Lung (tissue), 12 donors: ENCODE measurements around the gene SLC22A12. TPM values are rescaled to one million over a fixed set of nuclear protein-coding genes. Genes with fewer than 3 reads are reported as not detected.

Source experiments
- ATAC-seq: fragments of 200-7000 bp; cut with Tn5 transposase; one replicate; pipeline ENCODE4 v1.9.1; 2020; ENCODE audit warnings: moderate number of reproducible peaks; ENCODE audit not compliant: insufficient read depth, low FRiP score
- DNase-seq, 3 donors: peaks; one replicate each; pipeline ENCODE4 v3.0.0-alpha.2; 2013 to 2017
- H3K27ac ChIP-seq, 2 donors: one replicate each; pipeline ENCODE4 v1.5.1; 2013; ENCODE audit warnings: mild to moderate bottlenecking in 2 of 2, moderate library complexity in 2 of 2, control low read depth in 1 of 2, inconsistent platforms in 1 of 2, low read depth in 1 of 2, low read length in 1 of 2
- H3K27me3 ChIP-seq, 3 donors: one replicate each; pipeline ENCODE4 v1.5.1; 2013; ENCODE audit warnings: low read length in 2 of 3; ENCODE audit not compliant: control insufficient read depth in 3 of 3, insufficient read depth in 3 of 3
- H3K36me3 ChIP-seq, 4 donors: one replicate each; pipeline ENCODE4 v1.5.1; 2013; ENCODE audit warnings: low read length in 4 of 4, mild to moderate bottlenecking in 1 of 4, moderate library complexity in 1 of 4; ENCODE audit not compliant: control insufficient read depth in 4 of 4, insufficient read depth in 4 of 4
- H3K4me1 ChIP-seq, 5 donors: one replicate each; pipeline ENCODE4 v1.5.1; 2013; ENCODE audit warnings: low read length in 5 of 5, mild to moderate bottlenecking in 2 of 5, moderate library complexity in 1 of 5; ENCODE audit not compliant: control insufficient read depth in 5 of 5, insufficient read depth in 5 of 5
- H3K4me3 ChIP-seq: one replicate; pipeline ENCODE4 v1.5.1; 2013; ENCODE audit warnings: mild to moderate bottlenecking, control low read depth, moderate library complexity
- H3K9ac ChIP-seq, 2 donors: one replicate each; pipeline ENCODE4 v1.5.1; 2013; ENCODE audit warnings: low read length in 2 of 2, control low read depth in 1 of 2; ENCODE audit not compliant: insufficient read depth in 1 of 2
- H3K9me3 ChIP-seq, 4 donors: one replicate each; pipeline ENCODE4 v1.5.1; 2013; ENCODE audit warnings: low read length in 3 of 4, mild to moderate bottlenecking in 1 of 4, moderate library complexity in 1 of 4; ENCODE audit not compliant: control insufficient read depth in 4 of 4, insufficient read depth in 3 of 4
- CTCF ChIP-seq: IDR thresholded peaks from 2 replicates; pipeline ENCODE4 v1.5.1; 2012; ENCODE audit warnings: mild to moderate bottlenecking; ENCODE audit errors: control extremely low read depth, extremely low read depth
- WGBS, 2 donors: extraction: QIAGEN DNeasy Blood & Tissue Kit; methylation state at CpG; one replicate each; pipeline ENCODE4 v1.1.7; 2013; 5-methylcytosine and 5-hydroxymethylcytosine counted together
- polyA plus RNA-seq, 2 donors: library from polyadenylated mRNA; stranded (reverse); fragments of 200-250 nt; gene quantifications; one replicate each; pipeline ENCODE4 v1.2.1, GENCODE V29; 2013
- total RNA-seq, 2 donors: library from RNA; depleted of rRNA in 1 of 2; stranded (reverse); fragments of >200 nt in 1 of 2; gene quantifications; one replicate each; pipeline ENCODE4 v1.2.1, GENCODE V29; 2014 to 2021
- donor health status: control.
- donor health status: control.
- donor health status: Bipolar disorder and iron deficiency.
- donor health status: healthy.
- donor health status: DM: yes; HTN: yes; CAD: no.

Gene SLC22A12
- total and polyA plus RNA-seq, 4 donors = not detected

- no peak for DNase-seq
- no peak overlapping the region for H3K9ac ChIP-seq
- peaks cover 0 to 38% (median 26%) of the 10 kb centered on the region in 5 donors for H3K4me1 ChIP-seq
- no peaks in the 10 kb centered on the region for H3K27me3 ChIP-seq
- H3K27ac ChIP-seq = no peak overlapping the region
- no peak overlapping the region for H3K4me3 ChIP-seq
- H3K36me3 ChIP-seq = peaks cover 0 to 11% (median 0%) of the 10 kb centered on the region in 4 donors
- 78 to 88% methylated on average over 3 of the region's 3 CpGs for WGBS, 2 donors
- no peaks in the 10 kb centered on the region for H3K9me3 ChIP-seq
- no peak for ATAC-seq
- TF ChIP-seq CTCF = no peak
Measured at GRCh38 chr11:64616817-64617216, 25.8 kb downstream of the SLC22A12 start.

- peak overlapping the region in 1 of 2 donors; percentile 18 for H3K27ac ChIP-seq
- peak overlapping the region in 1 of 2 donors; percentile 53 for H3K9ac ChIP-seq
- TF ChIP-seq CTCF = no peak
- H3K36me3 ChIP-seq = peaks cover 0 to 17% (median 2%) of the 10 kb centered on the region in 4 donors
- no peaks in the 10 kb centered on the region for H3K27me3 ChIP-seq
- DNase-seq = peak; percentile 21 to 56 (median 27)
- H3K4me1 ChIP-seq = peaks cover 0 to 40% (median 26%) of the 10 kb centered on the region in 5 donors
- no peak for ATAC-seq
- 63 to 97% methylated on average over 4 of the region's 4 CpGs for WGBS, 2 donors
- H3K4me3 ChIP-seq = no peak overlapping the region
- no peaks in the 10 kb centered on the region for H3K9me3 ChIP-seq
Measured at GRCh38 chr11:64619196-64619595, 28.2 kb downstream of the SLC22A12 start.

- peak overlapping the region; percentile 5 to 53 for H3K9ac ChIP-seq
- ATAC-seq (no peak), DNase-seq (peak; percentile 78 to 90 (median 84))
- no peaks in the 10 kb centered on the region for H3K27me3 ChIP-seq
- 39 to 46% methylated on average over 5 of the region's 5 CpGs for WGBS, 2 donors
- peak overlapping the region in 1 of 2 donors; percentile 28 for H3K27ac ChIP-seq
- H3K4me1 ChIP-seq = peaks cover 0 to 40% (median 26%) of the 10 kb centered on the region in 5 donors
- peaks cover 0 to 17% (median 2%) of the 10 kb centered on the region in 4 donors for H3K36me3 ChIP-seq
- no peaks in the 10 kb centered on the region for H3K9me3 ChIP-seq
- H3K4me3 ChIP-seq = no peak overlapping the region
- no peak for TF ChIP-seq CTCF
Measured at GRCh38 chr11:64619811-64620380, 28.9 kb downstream of the SLC22A12 start.
